ENCODE results near the gene STAT6.
"Not testable (repeated sequence)": the region's sequence is repeated elsewhere in the genome, so short reads cannot be mapped to it uniquely, and the experiment has no call there.

The STAT6 gene

GRCh38 chr12:57087010-57087690 lies 24.0 kb downstream of the STAT6 start:
- DNase-seq = peak; percentile 92

- peak; percentile 86 for DNase-seq
Measured at GRCh38 chr12:57086493-57087009, 24.6 kb downstream of the STAT6 start.

- DNase-seq = peak; percentile 87
Measured at GRCh38 chr12:57085999-57086492, 25.1 kb downstream of the STAT6 start.

GRCh38 chr12:57080855-57081254 lies 30.3 kb downstream of the STAT6 start:
- no peak for DNase-seq

- DNase-seq = no peak
Measured at GRCh38 chr12:57079821-57080220, 31.3 kb downstream of the STAT6 start.

- peak; percentile 99 for DNase-seq
Measured at GRCh38 chr12:57078519-57079404, 32.4 kb downstream of the STAT6 start, which contains the start of gene NEMP1. NEMP1 (minus strand) TSS chr12:57078791; CDS start chr12:57078745, 46 bp downstream.

- DNase-seq = not testable (repeated sequence)
Measured at GRCh38 chr12:57073566-57074450, 37.4 kb downstream of the STAT6 start.

- DNase-seq = no peak
Measured at GRCh38 chr12:57072661-57073060, 38.5 kb downstream of the STAT6 start.

- DNase-seq = peak; percentile 75
Measured at GRCh38 chr12:57069523-57069922, 41.6 kb downstream of the STAT6 start.

GRCh38 chr12:57066245-57066644 lies 44.9 kb downstream of the STAT6 start:
- no peak for DNase-seq

- DNase-seq = no peak
Measured at GRCh38 chr12:57063991-57064685, 47.0 kb downstream of the STAT6 start.

GRCh38 chr12:57058454-57058853 lies 52.7 kb downstream of the STAT6 start:
- DNase-seq = no peak

GRCh38 chr12:57057067-57057751 lies 54.0 kb downstream of the STAT6 start:
- no peak for DNase-seq

- DNase-seq = no peak
Measured at GRCh38 chr12:57055824-57056223, 55.3 kb downstream of the STAT6 start.

GRCh38 chr12:57053901-57054300 lies 57.3 kb downstream of the STAT6 start:
- DNase-seq = not testable (repeated sequence)

- DNase-seq = not testable (repeated sequence)
Measured at GRCh38 chr12:57053146-57053545, 58.0 kb downstream of the STAT6 start.

- no peak for DNase-seq
Measured at GRCh38 chr12:57051011-57051410, 60.2 kb downstream of the STAT6 start.

- DNase-seq = no peak
Measured at GRCh38 chr12:57049890-57050289, 61.3 kb downstream of the STAT6 start, which contains the start of gene MYO1A. MYO1A (minus strand) TSS chr12:57050129; CDS start chr12:57048323, 1,806 bp downstream.

- no peak for DNase-seq
Measured at GRCh38 chr12:57049119-57049446, 62.1 kb downstream of the STAT6 start.

- no peak for DNase-seq
Measured at GRCh38 chr12:57048423-57049118, 62.6 kb downstream of the STAT6 start.

GRCh38 chr12:57047981-57048380 lies 63.2 kb downstream of the STAT6 start:
- no peak for DNase-seq

Measured in femur (tissue), 1 donor.